ENCODE data around the gene CRMP1.

Gene CRMP1

GRCh38 chr4:5772528-5773270 is 120.2 kb downstream of the CRMP1 start:
- no peak for FAIRE-seq
- no peak for DNase-seq (ENCODE audit: low spot score)
